DMS153 treated with DMSO at 0.1 percent for 48 hours (cell line): ENCODE measurements around the gene MICALL2.
"Not testable (repeated sequence)": the region's sequence is repeated elsewhere in the genome, so short reads cannot be mapped to it uniquely, and the experiment has no call there.

Experiments
- DNase-seq: peaks from one replicate; lab custom pipeline; 2025; ENCODE audit not compliant: unreplicated experiment; lab: John Stamatoyannopoulos, UW

MICALL2 gene

DNA sequence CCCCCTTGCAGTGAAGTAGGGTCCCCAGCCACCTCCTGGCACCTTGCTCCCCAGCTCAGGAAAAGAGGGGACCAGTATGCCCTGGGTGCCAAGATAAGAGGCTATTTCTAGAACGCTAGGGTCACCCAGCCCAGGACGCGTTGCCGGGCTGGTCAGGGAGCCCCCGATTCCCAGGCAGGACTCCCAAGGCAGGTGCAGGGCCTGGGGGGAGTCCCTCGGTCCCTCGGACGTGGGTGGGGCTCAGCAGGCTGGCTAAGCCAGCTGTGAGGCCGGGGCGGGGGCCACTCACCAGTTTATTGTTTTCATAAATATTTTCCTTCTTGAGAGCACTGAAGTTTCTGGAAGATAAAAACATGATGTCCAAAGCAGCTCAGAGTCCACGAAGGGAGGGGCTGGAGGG, 9.3 kb downstream of the MICALL2 start:
- DNase-seq = no peak

DNA sequence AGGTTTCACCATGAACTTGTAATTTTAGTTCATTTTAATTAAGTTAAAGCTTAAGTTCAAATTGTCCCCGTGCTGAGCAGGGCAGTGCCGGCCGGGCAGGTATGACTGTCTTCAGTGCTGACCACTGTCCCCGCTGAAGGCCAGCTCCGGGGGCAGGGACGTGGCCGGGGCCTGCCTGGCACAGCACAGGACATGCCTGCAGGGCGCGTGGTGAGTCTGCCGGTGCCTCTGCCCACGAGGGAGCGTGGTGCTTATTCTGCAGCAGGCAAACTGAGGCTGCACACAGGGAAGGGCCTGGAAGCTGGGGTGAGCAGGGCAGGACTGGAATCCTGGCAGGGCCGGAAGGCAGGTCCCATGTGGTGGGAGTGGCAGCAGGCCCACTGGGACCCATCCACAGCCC, 9.8 kb downstream of the MICALL2 start:
- DNase-seq = no peak

DNA sequence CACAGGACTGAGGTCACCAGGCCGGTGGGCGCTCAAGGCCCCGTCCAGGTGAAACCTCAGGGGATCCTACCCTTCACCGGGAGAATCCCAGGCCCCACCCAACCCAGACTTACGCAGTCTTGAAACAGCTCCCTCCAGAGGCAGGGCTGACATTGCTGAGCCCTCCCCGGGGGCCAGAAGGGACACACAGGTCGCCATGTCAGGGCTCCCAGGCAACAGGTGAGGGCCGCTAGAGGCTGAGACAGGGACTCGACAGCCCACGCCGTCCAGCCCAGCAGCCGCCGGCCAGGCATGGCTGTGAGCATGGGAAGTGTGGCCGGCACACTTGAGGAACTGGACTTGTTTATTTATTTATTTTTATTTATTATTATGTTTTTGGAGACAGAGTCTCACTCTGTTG, 10.3 kb downstream of the MICALL2 start:
- no peak for DNase-seq

DNA sequence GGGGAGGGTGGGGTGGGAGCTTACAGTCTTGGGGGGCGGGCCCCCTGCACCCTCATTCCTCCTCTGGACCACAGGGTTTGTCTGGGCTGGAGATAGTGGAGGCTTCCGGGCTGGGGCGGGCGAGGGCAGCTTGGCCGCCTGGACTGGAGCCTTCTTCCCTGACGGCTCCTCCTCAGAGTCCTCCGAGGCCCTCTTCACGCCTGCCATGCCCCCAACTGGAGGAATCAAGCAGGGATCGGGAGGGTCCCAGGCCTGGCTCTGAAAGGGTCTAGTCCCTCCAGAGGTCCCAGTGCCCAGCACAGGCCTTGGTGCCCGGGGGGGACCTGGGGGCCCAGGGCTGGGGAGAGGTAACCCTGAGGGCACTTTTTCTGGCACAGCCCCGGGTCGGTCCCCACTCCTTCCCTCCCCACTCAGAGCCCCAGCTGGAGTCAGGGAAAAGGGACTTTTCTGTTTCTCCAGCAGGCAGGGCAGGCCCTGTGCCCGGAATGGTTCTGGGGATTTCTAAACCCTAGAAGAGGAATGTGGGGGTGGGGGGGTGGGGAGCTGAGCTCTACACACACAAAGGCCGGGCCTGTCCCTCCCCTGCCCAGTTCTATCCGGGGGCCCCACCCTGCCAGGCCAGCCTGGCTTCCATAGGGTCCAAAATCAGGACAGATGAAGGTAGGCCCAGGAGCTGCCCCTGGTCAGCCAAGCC, 11.6 kb downstream of the MICALL2 start:
- no peak for DNase-seq

DNA sequence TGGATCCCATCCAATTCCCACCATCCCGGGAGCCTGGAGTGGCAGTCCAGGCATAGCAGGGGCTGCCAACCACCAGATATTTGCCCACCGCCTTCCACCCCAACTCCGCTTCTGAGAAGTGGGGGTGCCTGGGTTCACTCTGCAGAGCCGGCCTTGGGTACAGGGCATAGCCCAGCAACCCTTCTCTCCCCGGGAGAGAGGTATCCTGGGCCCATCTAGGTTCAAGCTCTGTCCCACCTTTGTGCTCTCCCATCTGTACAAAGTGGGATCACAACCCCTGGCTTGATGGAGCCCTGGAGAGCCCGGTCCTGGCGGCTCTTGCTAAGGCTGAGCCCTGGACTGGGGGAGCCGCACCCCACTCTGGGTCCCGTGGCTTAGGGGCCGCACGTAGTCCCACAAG, 12.2 kb downstream of the MICALL2 start:
- DNase-seq = no peak

DNA sequence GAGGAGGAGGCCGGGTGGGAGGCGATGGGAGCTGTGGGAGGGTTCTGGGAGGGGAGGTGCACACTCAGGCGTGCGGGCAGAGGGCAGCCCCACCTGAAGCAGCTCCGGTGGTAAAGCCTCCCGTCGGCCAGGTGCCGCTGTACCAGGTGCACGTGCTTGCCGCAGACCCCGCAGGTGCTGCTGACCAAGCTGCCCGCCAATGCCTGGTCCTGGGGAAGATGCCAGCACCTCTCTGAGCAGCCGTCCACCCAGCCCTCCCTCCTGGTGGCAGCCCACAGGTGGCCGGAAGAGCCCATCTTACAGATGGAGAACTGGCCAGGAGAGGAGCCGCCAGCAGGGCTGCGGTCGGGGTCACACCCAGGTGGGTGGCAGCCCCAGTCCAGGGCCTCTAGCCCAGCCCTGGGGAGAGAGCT, 12.6 kb downstream of the MICALL2 start:
- DNase-seq = peak; percentile 56

DNA sequence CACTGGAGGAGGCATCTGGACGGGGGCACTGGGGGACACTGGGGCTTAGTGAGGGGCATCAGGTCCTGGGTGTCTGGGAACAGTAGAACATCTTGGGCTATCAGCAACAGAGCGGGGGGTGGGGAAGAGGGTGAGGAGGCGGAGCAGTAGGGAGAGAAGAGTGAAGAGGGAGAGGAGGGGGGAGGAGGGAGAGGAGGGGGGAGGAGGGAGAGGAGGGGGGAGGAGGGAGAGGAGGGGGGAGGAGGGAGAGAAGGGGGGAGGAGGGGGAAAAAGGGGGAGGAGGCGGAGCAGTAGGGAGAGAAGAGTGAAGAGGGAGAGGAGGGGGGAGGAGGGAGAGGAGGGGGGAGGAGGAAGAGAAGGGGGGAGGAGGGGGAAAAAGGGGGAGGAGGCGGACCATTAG, 13.2 kb downstream of the MICALL2 start:
- peak; percentile 56 for DNase-seq

DNA sequence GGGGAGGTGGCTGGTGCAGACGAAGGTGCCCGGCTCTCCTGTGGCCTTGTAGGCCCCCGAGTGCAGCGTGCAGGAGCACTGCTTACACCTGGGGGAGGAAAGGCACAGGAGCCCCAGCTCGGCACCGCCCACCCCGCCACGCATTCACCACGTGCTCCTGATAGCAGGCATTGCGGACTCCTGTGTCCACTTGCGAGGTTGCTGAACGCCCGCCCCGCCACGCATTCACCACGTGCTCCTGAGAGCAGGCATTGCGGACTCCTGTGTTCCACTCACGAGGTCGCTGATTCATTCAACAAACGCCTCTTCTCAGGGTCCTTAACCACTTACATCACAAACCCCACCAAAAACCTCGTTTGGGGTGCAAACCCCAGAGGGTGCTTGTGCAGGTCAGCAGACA, 13.9 kb downstream of the MICALL2 start:
- DNase-seq = no peak

DNA sequence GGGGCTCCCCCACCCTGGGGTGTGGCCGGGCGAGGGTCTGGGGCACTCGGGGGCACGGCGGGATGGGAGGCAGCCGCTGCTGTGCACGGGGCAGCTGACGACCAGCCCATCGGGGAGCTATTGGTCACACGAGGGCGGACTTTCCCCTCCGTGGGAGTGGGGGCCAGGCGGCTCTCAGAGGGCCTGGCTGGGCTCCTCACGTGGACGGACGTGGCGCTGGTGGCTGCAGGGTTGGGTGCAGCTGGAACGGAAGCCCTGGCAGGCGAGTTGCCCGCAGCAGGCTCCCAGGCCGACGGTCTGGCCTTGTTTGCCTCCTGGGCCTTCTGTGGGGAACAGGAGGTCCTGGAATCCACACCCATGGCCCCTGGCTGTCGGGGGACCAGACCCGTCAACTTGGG, 14.3 kb downstream of the MICALL2 start:
- no peak for DNase-seq

DNA sequence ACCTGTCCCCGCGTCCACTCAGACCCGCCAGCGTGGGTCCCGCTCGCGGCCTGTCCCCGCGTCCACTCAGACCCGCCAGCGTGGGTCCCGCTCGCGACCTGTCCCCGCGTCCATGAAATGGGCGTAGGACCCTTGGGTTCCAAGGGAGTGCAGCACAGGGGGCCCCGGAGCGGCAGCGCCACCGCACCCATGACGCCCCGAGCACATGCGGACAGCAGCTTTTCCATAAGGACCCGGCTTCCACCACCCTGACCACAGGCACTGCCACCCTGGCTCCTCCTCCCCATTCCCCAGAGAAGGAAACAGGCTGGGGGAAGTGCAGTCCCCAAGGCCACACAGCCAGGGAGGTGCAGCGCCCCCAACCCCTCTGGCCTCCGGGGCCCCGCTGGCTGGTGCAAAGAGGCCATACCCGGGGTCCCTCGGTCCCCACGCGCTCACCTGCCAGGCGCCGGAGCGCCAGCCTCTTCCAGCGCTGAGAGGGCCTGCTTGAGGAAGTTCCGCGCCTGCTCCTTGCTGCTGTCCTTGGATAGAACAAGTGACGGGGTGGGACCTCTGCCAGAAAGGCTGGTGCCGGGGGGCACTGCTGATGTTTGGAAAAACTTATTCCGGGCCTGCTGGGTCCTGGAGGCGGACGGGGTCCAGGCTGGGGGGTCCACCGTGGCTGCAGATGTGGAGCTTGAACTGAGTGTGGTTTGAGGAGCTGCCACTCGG, 14.9 kb downstream of the MICALL2 start:
- no peak for DNase-seq

DNA sequence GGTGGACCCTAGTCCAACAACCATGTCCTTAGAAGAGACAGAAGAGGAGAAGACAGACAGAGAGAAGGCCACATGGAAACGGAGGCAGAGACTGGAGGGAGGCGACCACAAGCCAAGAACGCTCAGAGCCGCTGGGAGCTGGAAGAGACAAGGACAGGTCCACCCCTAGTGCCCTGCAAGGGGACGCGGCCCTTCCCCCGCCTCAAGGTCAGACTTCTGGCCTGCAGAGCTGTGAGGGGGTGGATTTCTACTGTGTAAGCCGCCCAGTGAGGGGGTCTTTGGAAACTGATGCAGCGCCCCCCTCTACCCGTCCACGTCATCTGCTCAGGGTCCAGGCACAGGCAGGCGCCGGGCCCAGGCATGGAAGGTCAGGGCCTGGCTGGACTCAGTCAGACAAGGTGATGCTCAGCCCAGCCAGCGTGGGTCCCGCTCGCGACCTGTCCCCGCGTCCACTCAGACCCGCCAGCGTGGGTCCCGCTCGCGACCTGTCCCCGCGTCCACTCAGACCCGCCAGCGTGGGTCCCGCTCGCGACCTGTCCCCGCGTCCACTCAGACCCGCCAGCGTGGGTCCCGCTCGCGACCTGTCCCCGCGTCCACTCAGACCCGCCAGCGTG, 15.6 kb downstream of the MICALL2 start:
- not testable (repeated sequence) for DNase-seq

DNA sequence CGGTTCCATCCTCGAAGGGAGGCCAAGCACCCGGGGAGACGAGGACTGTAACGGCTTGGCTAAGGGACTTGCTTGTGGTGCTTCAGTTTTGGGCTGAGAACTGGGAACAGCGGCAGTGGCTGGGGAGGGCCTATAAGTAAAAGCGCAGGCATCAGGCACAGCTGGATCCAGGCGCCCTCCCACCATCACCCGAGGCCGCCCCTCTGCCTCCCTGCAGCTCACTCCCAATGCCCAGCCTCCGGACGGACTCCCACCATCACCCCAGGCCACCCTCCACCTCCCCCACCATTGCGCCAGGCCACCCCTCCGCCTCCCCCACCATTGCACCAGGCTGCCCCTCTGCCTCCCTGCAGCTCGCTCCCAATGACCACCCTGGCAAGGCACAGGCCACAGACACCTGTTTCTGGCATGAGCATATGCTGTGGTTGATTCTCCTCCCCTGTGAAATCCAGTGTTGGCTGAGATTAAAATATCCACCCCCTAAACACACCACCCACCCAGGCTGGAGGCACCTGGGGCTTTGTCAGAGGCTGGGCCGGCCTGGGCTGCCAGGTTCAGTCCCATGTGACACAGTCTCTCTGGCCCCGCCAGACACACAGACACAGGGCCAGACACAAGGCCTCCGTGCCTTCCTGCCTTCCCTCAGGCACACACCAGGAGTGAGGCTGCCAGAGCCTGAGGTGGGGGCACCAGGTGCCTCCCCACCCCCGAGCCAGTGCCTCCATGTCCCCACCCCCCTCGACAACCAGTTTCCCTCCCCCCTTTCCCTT, 16.7 kb downstream of the MICALL2 start:
- no peak for DNase-seq

DNA sequence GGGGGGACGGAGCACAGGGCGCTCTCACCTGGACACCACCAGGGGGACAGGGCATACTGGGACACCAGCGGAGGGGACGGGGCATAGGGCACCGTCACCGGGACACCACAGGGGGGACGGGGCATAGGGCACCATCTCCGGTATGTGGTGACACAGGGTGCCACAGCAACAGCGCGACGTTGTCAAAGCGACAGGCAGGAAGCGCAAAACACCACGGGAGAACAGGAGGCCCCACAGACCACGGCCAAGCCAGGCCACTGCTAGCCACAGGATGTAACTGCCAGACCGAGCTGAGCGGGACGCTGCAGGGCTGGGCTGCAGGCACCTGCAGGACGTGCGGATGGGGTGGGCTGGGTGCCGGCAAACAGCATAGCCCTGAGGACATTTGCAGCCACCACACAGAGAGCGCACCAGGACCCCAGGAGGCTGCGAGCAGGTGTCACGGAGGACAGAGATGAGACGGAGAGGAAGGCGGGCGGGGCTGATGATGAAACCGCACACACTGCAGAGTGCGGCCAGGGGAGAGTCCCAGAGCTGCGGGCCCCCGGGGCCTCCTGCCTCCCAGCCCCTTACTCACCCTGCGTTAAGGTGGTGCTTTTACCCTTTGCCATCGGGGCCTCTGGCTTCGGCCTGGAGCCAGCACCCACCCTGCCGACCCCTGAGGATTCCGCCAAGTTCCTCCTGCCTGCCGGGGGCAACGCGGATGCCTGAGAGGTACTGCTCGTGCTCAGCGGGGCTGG, 17.5 kb downstream of the MICALL2 start:
- no peak for DNase-seq

DNA sequence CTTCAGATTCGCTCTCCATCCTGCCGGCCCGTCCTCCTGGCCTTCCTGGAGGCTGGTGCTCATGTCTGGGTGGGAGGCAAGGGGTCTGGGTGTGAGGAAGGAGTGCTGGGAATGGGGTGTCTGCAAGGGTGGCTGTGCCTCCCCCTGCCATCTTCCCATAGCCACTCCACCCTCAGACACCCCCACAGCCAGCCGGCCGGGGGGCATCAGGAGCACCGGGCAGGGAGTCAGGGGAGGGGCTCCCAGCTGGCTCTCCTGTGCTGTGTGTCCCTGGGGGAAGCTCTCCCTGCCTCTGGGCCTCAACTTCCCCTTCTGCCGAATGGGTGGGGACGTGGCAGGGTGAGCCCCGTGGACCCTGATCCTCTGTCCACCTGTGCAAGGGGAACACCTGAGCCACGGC, 18.6 kb downstream of the MICALL2 start:
- DNase-seq = no peak

DNA sequence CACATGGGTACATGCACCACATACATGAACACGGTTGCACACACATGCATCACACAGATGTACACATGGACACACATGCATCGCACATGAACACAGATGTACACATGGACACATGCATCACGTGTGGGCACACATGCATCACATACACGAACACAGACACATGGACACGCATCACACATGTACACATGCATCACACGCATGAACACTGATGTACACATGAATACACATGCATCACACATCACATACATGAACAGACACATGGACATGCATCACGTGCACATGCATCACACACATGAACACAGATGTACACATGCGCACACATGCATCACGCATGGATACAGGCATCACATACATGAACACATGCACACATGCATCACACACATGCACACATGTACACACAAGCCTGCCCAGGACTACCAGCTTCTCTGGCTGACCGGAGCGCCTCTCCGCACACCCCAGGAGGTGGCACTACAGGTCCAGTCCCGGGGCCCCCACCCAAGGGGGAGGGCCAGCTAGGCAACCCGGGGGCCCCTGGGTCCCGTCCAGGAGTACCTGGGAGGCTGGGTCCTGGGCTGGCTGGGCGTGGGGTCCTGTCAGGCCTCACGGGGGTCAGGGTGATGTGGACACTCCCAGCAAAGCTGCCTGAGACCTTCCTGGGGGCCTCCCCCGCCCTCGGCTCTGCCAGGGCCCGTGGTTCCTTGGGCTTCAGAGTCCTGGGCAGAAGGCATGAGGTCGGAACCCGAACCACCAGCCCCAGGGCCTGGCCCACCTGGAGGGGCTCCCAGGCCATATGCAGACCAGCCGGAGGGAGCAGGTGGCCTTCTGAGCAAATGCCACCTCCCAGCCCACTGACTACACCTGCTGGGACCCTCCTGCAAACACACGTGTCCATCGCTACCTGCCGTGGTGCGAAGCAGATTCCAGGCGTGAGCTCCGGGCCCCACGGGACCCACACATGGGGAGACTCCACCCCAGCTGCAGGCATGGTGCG, 19.6 kb downstream of the MICALL2 start:
- DNase-seq = no peak

DNA sequence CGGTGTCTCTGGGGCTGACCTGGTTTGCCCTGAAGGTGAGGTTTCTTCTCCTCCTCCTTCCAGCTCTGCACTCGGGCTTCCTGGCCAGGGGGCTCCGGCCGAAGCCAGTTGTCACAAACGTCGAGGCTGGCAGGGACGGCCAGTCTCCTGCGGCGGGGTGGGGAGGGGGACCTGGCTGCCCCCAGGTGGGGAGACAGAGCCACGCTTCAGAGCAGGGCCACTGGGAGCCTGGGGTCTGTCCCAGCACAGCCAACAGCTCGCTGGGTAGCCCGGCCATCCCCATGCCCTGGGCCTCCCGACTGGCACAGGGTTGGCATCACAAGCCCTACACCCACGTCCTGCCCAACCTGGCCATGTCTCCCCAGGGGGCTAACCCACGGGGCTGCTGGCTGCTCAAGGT, 20.4 kb downstream of the MICALL2 start:
- no peak for DNase-seq

DNA sequence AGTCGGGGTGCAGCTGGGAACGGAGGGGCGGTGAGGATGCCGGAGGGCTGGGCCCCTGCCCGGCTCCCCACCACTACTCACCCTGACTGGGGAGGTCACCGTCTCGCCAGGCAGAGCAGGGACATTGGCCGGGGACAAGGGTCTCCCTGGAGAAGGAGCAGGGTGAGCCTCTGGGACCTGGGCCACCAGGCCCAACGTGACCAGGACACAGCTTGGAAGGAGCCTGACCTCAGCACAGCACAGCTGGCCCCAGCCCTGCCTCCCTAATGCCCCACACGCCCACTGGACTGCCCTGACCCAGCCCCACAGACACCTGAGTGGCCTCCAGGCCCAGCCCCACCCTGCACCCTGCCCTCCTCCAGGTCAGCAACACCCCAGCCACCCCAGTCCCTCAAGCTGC, 21.1 kb downstream of the MICALL2 start:
- DNase-seq = no peak

DNA sequence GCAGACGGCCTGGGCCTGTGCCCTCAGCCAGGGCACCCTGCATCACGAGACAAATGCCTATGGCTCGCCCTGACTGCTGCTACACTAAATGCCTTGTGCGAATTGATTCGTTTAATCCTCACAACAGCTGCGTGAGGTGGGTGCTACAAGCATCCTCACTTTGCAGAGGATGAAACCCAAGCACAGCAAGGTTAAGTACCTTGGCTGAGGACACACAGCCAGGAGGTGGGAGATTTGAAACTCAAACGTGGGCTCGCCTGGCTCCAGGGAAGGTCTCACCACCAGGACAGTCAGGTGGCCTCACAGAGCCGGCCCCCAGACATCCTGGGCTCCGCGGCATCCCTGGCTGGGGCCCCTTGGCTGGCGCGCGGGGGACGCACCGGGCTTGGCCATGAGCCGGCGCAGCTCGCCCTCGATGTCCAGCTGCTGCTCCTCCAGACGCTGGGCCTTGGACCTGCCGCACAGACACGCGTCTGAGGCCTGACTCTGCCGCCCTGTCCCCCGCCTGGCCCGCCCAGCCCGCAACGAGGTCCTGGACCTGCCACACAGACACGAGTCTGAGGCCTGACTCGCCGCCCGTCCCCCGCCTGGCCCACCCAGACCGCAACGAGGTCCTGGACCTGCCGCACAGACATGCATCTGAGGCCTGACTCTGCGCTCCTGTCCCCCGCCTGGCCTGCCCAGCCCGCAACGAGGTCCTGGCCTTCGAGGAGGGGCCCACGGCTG, 22.0 kb downstream of the MICALL2 start:
- no peak for DNase-seq

DNA sequence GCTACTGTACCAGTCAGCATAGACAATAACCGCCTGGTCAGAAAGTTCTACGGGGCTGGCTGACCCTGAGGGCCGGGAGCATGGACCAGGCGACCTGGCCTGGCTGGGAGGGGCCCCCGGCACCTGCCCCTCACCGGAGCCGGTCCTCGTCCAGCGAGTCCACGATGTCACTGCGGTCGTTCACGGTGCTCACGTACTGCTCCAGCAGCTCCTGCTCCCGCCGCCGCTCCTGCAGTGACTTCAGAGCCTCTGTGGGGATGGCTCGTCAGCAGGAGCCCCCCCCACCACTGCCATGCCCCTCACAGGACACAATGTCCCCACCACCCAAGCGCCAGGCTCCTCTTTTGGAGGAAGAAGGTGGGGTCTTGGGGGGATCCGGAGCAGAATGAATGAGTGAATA, 22.7 kb downstream of the MICALL2 start:
- no peak for DNase-seq
